HEK293T (cell line): ENCODE measurements around the gene TNPO3.

Experiments used
- BHLHE40 ChIP-seq: fragments of 450-650 bp; IDR thresholded peaks from 2 replicates; pipeline ENCODE4 v1.6.1; 2016; ENCODE audit warnings: mild to moderate bottlenecking, moderate library complexity, borderline replicate concordance
- CTBP1 ChIP-seq: fragments of 450-650 bp; IDR thresholded peaks from 2 replicates; pipeline ENCODE4 v1.6.1; 2016; ENCODE audit warnings: borderline replicate concordance
- ELF4 ChIP-seq: fragments of 450-650 bp; IDR thresholded peaks from 2 replicates; pipeline ENCODE4 v1.6.1; 2017; ENCODE audit warnings: antibody characterized with exemption
- FOXA1 ChIP-seq: fragments of 450-650 bp; IDR thresholded peaks from 2 replicates; pipeline ENCODE4 v1.6.1; 2016; ENCODE audit warnings: mild to moderate bottlenecking
- FOXM1 ChIP-seq: fragments of 450-650 bp; IDR thresholded peaks from 2 replicates; pipeline ENCODE4 v1.6.1; 2017; ENCODE audit warnings: mild to moderate bottlenecking, borderline replicate concordance
- L3MBTL2 ChIP-seq: fragments of 450-650 bp; conservative IDR thresholded peaks from 2 replicates; pipeline ENCODE4 v1.6.1; 2016; ENCODE audit warnings: mild to moderate bottlenecking
- LEF1 ChIP-seq: fragments of 450-650 bp; IDR thresholded peaks from 2 replicates; pipeline ENCODE4 v1.6.1; 2017; ENCODE audit warnings: mild to moderate bottlenecking, borderline replicate concordance
- TARDBP ChIP-seq: fragments of 450-650 bp; IDR thresholded peaks from 2 replicates; pipeline ENCODE4 v1.6.1; 2016

DNA sequence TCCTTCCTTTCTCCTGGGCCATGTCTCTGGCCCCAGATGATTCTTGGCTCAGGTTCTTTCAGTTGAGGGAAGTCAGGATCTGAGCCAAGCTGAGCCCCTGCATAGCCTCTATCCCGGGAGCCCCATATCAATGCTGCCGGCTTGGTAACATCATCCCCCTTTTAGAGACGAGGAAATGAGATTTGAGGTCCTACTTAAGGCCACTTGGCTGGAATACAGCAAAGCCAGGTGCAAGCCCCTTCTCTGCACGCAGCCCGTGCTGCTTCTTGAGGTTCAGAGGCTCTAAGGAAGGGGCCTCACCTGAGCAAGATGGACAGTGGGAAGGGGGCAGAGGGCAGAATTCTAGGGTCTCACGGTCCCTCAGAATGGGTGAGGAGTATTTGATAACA, 119.6 kb downstream of the TNPO3 start:
- no peak for TF ChIP-seq FOXM1
- TF ChIP-seq CTBP1, result no peak
- TF ChIP-seq L3MBTL2, result no peak
- TF ChIP-seq TARDBP, result no peak
- no peak for TF ChIP-seq BHLHE40
- no peak for TF ChIP-seq FOXA1
- TF ChIP-seq LEF1, result no peak
- no peak for TF ChIP-seq ELF4
